DMS53 treated with DMSO at 0.1 percent for 48 hours (cell line): Measurements from ENCODE around the gene ZNHIT1.

Experiments used
- DNase-seq: peaks from one replicate; lab custom pipeline; 2025; ENCODE audit not compliant: unreplicated experiment; lab: John Stamatoyannopoulos, UW

Gene ZNHIT1

DNA sequence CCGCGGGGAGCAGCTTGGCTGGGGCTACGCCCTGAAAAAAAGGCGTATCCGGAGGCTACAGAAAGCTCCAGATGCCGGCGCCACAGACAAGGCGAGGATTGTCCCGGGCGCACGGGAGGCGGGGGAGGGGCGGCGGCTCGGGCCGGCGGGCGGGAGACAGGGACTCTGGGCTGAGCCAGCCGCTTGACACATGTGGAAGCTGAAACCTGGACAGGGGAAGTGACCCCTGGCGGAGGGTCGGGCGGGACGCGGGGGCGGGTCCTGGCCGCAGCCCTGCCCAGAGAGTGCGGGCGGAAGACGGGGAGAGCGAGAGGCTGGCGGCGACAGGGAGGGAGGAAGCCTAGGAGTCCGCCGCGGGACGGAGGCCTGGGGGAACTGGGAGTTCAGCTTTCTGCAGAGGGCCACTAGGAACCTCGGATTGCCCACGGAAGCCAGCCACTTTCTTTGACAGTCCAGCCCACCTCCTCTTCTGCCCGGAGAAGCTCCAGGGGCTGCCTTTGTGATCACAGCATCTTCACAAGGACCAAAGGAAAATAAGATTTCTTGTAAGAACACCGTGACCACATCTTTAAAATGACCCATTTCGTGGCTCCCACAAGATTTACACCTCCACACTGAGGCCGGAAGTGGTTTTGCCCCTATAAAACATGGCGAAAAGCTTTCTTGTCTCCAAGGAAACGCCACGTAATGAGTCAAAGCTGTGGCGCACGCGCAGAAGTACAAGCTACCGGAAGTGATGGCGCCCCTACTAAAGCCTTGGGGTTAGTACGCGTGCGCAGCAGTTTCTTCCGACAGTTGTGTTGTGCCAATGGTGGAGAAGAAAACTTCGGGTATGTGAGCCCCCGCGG lies at the start of gene ZNHIT1, which contains the start of gene PLOD3:
Gene ZNHIT1, plus strand, starts transcription at position 778 of the 848 bp plus-strand sequence. Its CDS starts 31 bp downstream, at position 809.
Gene PLOD3, minus strand, starts transcription at position 194 of the 848 bp plus-strand sequence. CDS start 307 bp downstream, outside the sequence.
- DNase-seq: peak; percentile 99

DNA sequence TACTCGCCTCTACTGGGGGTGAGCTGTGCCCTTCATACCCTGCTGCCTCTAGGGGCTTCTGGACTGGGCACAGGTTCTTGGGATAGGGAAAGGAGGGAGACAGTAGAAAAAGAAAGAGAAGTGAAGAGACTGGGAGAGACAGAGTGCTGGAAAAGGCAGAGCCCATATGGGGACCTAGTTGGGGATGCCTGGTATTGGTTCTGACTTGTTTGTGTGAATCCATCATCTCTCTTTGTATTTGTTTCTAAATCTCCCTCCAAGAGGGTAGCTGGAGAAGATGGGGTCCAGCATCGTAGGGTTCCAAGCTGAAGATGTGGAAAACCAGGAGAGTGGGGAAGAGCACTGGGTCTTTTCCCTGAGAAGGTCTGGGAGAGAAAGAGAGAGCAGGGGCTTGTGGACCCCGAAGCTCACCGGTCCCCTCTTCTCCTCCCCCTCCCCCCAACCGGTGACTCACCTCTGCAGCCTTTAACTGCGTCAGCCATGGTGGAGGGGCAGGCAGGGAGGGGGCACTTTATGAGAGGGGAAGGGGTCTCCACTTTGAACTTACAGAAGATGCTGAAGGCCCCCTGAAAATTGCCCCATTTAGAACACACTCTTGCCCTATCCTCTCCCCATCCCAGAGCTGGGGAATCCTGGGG lies 49.4 kb upstream of the ZNHIT1 start:
- no peak for DNase-seq

DNA sequence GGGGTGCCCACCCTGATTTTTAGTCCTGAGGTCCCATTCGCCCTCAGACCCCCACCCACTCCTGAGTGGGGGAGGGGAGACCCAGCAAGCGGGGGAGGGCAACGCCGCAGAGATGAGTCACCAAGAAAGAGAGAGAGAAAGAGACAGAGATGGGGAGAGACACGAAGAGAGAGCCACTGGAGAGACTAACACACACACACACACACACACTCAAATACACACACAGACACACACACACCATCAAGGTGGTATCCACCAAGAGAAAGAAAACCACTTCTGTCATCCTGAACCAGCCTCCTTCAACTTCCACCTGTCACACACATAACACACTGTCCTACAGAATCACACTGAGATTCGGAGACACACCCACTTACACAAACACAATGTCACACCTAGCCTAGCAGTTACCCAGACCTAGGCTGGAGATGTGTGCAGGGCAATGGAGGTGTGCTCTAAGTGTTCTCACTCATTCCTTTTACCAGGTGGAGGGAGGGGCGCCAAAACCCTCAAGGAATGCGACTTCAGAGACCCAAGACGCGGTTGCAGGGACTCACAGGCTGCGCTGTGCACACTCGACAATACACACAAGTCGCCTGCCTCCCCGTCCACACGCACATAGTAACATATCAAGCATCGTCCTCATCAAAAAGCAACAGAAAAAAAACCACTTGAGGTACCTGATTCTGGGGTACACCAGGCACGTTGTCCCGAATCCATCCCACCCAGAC lies 48.7 kb upstream of the ZNHIT1 start:
- no peak for DNase-seq

DNA sequence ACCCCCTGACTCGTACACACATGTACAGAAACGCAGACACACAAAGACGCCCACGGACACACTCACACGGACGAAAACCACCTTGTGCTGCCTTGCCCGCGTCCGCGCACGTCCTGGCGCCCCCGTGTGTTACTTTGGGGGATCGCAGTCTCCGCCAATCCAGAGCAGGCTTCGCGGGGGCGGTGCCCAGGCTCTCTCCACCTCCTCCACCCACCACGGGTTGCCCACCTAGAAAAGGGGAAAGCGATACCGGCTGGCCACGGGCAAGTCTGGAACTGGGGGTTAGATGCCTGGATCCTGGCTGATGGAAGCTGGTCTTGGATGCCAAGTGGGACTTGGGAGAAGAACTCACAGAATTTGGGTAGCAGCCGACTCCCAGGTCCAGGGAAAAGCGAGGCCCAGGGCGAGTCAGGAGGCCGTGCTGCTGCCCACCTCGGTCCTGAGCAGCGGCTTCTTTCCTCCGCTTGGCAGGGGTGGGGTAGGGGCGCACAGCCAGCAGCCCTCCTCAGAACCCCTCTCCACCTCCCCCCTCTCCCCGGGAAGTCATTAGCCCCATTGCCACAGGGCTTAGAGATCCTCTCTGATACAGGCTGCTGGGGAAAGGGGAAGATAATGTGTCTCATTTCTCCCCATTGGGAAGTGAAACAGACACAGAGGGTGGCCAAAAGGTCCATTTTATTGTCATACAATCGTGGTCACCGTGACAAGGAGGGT lies 48.0 kb upstream of the ZNHIT1 start:
- DNase-seq: peak; percentile 42

DNA sequence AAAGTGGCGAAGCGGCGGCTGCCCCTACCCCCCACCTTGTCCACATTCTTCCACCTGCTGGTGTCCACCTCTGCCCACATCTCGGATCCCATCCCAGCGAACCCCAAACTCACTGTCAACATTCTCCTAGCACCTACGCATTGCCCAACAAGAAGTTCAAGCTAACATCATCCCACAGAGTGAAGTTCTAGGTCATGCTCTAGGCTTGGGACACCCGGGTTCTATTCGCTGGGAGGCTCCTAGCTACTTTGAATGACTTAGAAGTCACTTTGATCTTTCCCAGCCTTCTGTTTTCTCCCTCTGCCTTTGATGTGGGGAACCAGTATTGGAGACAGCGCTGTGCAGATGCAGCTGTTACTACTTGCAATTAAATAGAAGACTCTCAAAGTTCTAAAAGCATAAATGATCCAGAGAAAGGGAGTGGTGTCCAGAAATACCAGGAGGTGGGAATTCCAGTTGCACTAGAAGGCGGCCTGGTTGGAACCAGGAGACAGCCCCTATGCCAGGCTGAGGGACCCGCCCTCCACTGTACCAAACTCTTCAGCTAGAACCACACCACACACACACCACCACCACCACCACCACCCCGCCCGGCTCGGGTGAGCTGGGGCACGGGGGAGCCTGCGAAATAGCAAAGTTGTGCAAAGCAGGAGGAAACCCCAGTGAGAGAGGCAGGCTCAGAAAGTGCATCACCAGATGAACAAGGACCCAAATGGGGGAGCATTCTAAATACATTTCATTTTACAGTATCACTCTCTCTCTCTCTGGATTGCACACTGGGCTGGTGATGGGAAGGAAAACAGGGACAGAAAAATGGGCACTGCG lies 47.1 kb upstream of the ZNHIT1 start:
- DNase-seq: no peak

DNA sequence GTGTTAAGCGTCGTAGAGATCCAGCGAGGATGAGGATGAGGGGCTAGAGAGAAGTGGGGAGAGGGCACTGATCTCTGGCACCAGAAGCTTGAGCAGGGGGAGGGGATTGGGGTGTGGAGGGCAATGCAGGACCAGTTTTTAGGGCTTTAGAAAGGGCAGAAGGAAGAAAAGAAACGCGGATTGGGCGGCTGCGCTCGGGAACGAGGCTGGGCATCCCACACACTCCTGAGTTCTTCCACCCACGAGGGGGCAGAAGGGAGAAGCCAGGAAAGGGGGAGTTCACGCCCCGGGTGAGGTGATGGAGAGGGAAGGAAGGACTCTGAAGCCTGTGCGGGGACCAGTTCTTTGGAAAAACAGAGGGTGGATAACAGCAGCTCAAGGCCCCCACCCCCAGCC lies 46.5 kb upstream of the ZNHIT1 start:
- DNase-seq: no peak

DNA sequence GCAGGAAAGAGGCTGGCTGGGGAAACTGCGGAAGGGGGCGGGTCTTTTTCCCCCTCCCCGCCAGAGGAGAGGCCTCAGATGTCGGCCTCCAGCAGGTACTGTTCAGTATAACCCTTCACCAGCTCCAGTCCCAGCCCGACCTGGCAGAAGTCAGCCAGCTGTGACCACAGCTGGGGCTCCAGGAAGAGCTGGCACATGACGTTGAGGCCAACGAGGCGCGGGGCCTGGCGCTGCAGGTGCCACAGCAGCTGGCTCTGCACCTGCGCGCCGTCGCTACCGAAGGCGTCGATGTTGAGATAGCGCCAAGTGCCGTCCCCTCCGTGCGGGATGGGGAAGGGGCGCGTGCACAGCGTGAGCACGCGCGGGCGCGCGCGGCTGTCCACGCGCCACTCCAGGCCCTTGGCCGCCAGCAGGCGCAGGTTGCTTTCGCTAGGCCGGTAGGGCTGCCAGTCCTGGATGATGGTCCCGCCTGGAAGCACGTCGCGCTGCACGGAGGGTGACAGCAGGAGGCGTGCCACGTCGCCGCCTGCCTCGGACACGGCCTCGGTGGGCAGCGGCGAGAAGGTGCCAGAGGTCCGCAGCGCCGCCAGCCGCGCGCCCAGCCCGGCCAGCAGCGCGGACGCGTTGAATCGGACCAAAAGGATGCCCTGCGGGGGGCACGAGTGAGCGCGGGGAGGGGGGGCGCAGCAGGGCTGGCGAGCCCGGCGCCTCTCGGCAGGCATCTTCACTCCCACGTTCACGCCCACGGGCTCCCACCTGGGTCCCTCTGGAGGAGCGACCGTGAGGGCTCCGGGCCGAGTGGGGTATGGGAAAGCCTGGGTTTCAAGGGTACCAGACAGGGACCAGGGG lies 45.7 kb upstream of the ZNHIT1 start:
- DNase-seq: peak; percentile 72

DNA sequence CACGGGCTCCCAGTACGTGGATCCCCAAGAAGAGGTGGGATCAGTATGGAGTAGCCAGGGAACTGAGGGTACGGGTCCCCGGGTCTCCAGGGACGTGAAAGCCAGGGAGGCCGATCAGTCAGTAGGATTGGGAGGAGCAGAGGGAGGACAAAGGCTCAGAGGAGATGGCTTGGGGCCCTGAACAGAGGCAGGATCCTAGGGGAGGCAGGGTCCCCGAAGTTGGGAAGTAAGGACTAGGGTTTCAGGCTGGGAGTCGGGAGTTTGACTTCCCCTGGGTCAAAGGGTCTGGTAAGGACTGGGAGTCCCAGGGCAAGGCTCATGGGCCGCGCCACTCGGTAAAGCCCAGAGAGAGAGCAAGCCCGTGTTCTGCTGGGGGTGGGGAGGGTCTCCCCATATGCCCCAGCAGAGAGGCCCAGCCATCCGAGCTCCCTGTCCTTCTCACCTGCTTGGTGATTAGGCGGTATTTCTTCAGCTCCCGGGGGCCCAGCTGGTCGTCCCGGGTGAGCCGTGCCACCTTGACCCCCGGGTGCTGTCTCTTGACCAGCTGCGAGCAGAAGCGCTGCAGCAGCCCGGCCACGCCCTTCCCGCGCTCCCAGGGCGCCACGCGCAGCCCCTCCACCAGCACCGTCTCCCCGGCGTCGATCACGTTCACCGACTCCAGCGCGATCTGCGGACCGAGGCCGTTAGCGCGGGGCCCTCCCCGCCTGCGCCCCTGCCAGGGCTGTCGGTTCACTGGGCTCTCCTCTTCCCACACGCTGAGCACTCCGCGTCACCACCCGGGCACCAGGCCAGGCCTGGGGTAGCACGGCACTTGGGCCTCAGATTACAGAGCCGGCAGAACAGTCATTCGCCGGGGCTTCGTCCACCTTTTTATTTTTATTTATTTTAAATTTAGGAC lies 44.9 kb upstream of the ZNHIT1 start:
- DNase-seq: peak; percentile 61

DNA sequence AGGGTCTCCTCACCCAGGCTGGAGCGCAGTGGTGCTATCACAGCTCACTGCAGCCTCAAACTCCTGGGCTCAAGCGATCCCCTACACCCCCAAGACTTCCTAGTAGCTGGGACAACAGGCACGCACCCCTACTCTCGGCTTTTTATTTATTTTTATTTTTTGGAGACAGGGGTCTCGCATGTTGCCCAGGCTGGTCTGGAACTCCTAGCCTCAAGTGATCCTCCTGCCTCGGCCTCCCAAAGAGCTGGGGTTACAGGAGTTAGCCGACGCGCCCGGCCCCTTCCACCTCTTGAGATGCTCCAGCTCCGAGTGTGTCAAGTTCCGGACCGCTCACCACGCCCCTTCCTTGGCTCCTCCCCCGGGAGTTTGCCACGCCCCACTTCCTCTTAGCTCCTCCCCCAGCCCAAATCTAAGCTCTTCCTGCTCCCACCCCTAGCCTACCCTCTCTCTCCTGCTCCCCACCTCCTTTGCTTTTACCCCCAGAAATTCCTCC lies 44.2 kb upstream of the ZNHIT1 start:
- no peak for DNase-seq

DNA sequence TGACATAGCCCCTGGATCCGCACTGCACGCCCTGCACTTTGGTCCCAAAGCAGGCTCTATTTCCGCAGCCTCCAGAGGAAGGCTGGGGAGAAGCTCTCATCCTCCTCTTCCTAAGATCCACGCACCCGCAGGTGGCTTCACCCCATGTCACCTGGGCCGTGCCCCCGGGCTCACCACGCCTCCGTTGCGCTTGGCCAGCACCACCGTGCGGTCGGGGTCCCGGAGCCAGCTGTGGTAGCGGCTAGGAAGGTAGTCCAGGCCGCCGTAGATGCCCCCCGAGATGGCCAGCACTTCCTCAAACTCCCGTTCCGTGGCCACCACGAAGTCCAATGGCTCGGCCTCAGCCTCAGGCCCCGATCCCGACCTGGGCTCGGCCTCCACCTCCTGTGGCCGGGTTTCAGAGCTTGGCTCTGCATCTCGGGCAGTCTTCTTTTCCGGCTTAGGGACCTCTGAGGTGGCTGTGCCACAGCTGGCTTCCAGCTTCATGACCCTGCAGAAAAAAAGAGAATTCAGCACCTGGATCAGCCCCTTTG lies 43.6 kb upstream of the ZNHIT1 start:
- DNase-seq: no peak

DNA sequence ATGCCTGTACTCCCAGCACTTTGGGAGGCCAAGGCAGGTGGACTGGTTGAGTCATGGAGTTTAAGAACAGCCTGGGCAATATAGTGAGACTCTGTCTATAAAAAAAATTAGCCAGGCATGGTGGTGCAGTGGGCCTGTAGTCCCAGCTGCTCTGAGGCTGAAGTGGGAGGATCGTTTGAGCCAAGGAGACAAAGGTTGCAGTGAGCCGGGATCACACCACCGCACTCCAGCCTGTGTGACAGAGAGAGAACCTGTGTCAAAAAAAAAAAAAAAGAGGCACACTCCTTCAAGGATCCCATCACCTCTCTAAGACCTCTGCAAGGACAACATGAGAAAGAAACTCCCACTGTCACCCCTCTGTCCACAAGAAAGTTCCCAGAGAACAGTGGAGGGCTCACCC lies 42.3 kb upstream of the ZNHIT1 start:
- no peak for DNase-seq

DNA sequence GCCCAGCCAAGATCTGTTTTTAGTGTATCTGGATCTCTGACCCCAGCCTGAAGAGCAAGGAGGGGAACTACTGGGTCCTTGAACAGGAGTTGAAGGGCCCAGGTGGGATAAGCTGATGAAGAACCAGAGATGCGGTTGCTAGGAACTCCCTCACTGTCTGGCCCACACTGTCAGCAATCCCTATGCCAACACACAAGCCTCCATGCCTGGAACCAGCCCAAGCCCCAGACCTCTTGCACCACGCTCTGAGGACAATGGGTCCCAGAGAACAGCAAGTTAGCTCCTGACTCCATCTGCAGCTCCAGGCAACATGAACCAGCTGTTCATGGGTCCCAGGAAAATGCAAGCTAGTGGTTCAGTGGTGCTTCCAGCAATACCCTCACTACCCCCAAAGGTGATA lies 40.3 kb upstream of the ZNHIT1 start:
- no peak for DNase-seq

DNA sequence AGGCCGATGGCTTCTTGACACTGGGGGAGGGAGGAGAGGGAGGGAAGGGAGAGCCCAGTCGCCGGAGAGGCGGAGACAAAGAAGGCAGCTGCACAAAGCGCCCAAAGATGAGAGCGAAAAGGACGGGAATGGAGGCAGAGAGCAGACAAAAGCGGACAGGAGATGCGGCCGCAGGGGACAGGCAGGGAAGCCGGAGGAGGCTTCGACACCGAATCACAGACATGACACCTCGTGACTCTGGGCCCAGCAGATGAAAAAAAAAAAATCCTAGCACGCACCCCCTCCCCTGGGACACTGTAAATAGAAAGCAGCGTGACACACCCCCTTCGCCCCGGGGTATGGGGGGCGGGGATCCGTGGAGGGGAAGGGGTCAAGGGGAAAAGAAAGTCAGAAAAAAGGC lies 38.8 kb upstream of the ZNHIT1 start:
- DNase-seq: no peak

DNA sequence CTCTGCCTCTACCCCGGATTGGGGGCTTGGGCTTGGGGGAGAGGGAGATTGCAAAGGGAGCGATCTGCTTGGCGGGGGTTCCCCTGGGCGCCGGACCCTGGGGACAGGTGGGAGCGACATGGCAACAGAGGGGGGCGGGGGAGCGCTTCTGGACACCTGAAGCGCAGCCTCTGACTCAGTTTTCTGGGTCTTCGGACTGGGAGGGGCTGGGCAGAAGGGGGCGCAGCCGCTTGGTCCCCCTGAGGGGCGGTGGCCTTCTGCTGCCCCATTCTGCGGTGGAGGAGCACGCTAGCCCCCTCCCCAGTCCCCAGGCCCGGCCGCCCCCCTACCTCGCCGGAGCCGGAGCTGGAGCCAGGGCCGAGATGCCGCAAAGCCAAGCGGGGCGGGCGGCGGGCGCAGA lies 38.3 kb upstream of the ZNHIT1 start:
- no peak for DNase-seq

DNA sequence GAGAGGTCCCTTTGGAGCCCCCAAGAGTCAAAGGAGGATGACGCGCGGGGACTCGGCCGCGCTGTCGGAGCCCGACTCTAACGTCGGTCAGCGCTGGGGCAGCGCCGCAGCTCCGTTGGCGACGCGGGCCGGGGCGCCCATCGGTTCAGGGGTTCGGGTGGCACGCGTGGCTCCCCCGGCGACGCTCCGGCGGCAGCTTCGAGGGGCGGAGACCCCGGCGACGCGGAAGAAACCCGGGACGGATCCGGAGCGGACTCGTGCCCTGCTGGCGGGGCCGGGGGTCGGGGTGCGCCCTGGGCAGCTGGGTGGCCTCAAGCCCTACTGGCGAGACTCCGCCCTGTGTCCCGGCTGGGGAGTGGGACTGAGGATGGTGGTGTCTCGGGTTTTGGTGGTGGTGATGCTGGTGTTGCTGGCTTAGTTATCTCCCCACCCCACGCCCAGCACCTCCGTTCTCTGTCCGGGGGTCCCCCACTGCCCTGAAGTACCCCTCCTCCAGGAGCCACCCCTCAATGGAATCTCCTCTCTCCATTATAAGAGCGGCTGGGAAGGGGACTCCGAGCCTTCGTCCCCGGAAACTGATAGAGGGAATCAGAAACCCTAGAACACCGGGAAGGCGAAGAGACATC lies 37.7 kb upstream of the ZNHIT1 start, which contains the start of gene NAT16:
Gene NAT16, minus strand, starts transcription at position 164 of the 626 bp plus-strand sequence. CDS start 5,486 bp downstream, outside the sequence.
- DNase-seq: no peak

DNA sequence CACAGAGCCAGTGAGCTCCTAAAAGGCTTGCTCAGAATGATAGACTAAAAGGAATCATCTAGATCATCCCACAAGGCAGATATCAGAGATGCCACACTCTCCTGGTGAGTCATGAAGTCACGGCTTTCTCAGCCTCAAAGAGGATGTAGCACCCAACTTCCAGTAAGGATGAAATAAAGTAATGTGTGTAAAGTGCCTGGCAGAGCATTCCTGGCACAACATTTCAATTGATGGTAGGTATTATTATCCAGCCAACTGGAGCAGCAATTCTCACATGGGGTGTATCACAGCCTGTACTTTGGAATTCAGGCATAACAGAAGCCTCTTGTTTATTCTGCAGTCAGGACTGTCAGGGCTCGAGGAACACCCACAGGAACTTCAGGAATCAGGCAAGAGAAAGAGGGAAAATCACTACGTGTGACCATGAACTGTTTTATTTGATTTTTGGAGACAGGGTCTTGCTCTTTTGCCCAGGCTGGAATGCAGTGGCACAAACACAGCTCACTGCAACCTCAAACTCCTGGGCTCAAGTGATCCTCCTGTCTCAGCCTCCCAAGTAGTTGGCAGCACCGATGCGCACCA lies 32.6 kb upstream of the ZNHIT1 start:
- DNase-seq: no peak

DNA sequence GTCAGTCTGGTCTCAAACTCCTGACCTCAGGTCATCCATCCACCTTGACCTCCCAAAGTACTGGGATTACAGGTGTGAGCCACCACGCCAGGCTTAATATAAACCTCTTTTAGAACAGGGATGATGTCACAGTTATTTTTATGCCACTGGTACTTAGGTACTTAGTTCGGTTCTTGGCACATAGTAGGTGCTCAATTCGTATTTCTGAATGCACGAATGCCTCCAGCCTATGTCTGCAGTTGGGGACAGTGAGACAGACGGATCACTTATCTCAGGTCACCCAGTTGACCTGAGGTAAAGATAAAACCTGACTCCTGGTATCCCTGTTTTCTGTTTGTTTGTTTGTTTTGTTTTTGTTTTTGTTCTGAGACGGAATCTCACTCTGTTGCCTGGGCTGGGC lies 31.8 kb upstream of the ZNHIT1 start:
- DNase-seq: no peak
